CD4-positive, alpha-beta T cell (primary cell): Measurements from ENCODE around the gene ARHGEF11. TPM values are rescaled to one million over a fixed set of nuclear protein-coding genes. Genes with fewer than 3 reads are reported as not detected.

ENCODE experiments used
- ATAC-seq: fragments of 200-7000 bp; cut with Tn5 transposase; one replicate; pipeline ENCODE4 v1.10.0; 2022; ENCODE audit warnings: mild to moderate bottlenecking; ENCODE audit not compliant: poor library complexity
- CTCF ChIA-PET: fragments of 350-600 bp; sonication (Branson Sonifier 250); formaldehyde crosslinking; loops from one replicate; lab custom pipeline; 2021; ENCODE audit warnings: antibody characterized with exemption, inconsistent platforms; lab: Charles Lee
- POLR2A ChIA-PET: fragments of 350-600 bp; sonication (Branson Sonifier 250); formaldehyde crosslinking; loops from one replicate; lab custom pipeline; 2021; ENCODE audit warnings: antibody characterized with exemption, inconsistent platforms; lab: Charles Lee
- DNase-seq, 14 experiments: peaks; one replicate each; pipeline ENCODE4 v3.0.0-alpha.2; 2013 to 2020; ENCODE audit warnings: mixed read lengths in 2 of 14
- H3K27ac ChIP-seq, 2 donors: one replicate each; pipeline versions ENCODE4 v1.5.1 to v1.7.0; 2013; ENCODE audit warnings: low read length in 2 of 2, low read depth in 1 of 2, mild to moderate bottlenecking in 1 of 2
- H3K27me3 ChIP-seq, 2 experiments: 1 replicate in 1 of 2; 2 replicates in 1 of 2; pipeline versions ENCODE4 v1.6.1 to v1.7.0; 2013; ENCODE audit warnings: low read length in 2 of 2, control low read depth in 1 of 2, mild to moderate bottlenecking in 1 of 2, moderate library complexity in 1 of 2; ENCODE audit not compliant: insufficient read depth in 2 of 2, control insufficient read depth in 1 of 2
- H3K36me3 ChIP-seq: one replicate; pipeline ENCODE4 v1.6.1; 2013; ENCODE audit warnings: low read length, control low read depth; ENCODE audit not compliant: insufficient read depth
- H3K4me1 ChIP-seq: one replicate; pipeline ENCODE4 v1.6.1; 2013; ENCODE audit warnings: low read length, control low read depth; ENCODE audit not compliant: insufficient read depth
- H3K4me3 ChIP-seq: one replicate; pipeline ENCODE4 v1.5.1; 2013; ENCODE audit warnings: mild to moderate bottlenecking, low read length, moderate library complexity
- H3K9me3 ChIP-seq, 2 experiments: 1 replicate in 1 of 2; 2 replicates in 1 of 2; pipeline versions ENCODE4 v1.6.1 to v1.7.0; 2013; ENCODE audit warnings: low read length in 2 of 2, mild to moderate bottlenecking in 2 of 2, control low read depth in 1 of 2, moderate library complexity in 1 of 2; ENCODE audit not compliant: control insufficient read depth in 1 of 2, insufficient read depth in 1 of 2
- H3K27ac Mint-ChIP-seq: one replicate; pipeline ENCODE4 v1.8.0; 2020; ENCODE audit warnings: mixed read lengths
- H3K27me3 Mint-ChIP-seq: one replicate; pipeline ENCODE4 v1.8.0; 2021; ENCODE audit warnings: mixed read lengths
- H3K36me3 Mint-ChIP-seq: one replicate; pipeline ENCODE4 v1.8.0; 2021; ENCODE audit warnings: low read depth, mixed read lengths
- H3K4me1 Mint-ChIP-seq: one replicate; pipeline ENCODE4 v1.8.0; 2021; ENCODE audit warnings: low read depth, mixed read lengths
- H3K4me3 Mint-ChIP-seq: one replicate; pipeline ENCODE4 v1.8.0; 2020; ENCODE audit warnings: mild to moderate bottlenecking, mixed read lengths
- H3K9me3 Mint-ChIP-seq: one replicate; pipeline ENCODE4 v1.8.0; 2020; ENCODE audit warnings: mixed read lengths
- CTCF ChIP-seq: fragments of 200-600 bp; IDR thresholded peaks from one replicate; pipeline ENCODE4 v1.8.0; 2022; ENCODE audit warnings: antibody characterized with exemption, mild to moderate bottlenecking
- intact Hi-C, 2 experiments: fragments of 100-400 bp; cut with DNase I in 1 of 2; cut with micrococcal nuclease in 1 of 2; formaldehyde crosslinking; loops; one replicate each; pipeline versions ENCODE4 v1.15.1 to v1.9.0; 2023 to 2025; cut with DNase I, micrococcal nuclease
- polyA plus RNA-seq, 2 donors: library from polyadenylated mRNA; unstranded; fragments of 120-200 nt; gene quantifications; one replicate each; pipeline ENCODE4 v1.2.1, GENCODE V29; 2013
- total RNA-seq, 174 experiments: library from RNA in 2 of 174; stranded (reverse) in 2 of 174; gene quantifications; one replicate each; pipeline ENCODE4 v1.2.3 and lab custom pipeline; 2021 to 2026

ARHGEF11 gene, protein sequence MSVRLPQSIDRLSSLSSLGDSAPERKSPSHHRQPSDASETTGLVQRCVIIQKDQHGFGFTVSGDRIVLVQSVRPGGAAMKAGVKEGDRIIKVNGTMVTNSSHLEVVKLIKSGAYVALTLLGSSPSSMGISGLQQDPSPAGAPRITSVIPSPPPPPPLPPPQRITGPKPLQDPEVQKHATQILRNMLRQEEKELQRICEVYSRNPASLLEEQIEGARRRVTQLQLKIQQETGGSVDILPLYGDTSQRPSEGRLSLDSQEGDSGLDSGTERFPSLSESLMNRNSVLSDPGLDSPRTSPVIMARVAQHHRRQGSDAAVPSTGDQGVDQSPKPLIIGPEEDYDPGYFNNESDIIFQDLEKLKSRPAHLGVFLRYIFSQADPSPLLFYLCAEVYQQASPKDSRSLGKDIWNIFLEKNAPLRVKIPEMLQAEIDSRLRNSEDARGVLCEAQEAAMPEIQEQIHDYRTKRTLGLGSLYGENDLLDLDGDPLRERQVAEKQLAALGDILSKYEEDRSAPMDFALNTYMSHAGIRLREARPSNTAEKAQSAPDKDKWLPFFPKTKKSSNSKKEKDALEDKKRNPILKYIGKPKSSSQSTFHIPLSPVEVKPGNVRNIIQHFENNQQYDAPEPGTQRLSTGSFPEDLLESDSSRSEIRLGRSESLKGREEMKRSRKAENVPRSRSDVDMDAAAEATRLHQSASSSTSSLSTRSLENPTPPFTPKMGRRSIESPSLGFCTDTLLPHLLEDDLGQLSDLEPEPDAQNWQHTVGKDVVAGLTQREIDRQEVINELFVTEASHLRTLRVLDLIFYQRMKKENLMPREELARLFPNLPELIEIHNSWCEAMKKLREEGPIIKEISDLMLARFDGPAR (N-terminal part only)
- total RNA-seq (10 to 100 TPM; 13.7 to 13.9 TPM), total RNA-seq (lab: John Stamatoyannopoulos, UW) (1.2 to 88.2 (median 18.7) reads per million in 172 experiments)
- 18.9 TPM for polyA plus RNA-seq (2013, experiment 1 of 2)
- 20.9 TPM for polyA plus RNA-seq (2013, experiment 2 of 2)

DNA sequence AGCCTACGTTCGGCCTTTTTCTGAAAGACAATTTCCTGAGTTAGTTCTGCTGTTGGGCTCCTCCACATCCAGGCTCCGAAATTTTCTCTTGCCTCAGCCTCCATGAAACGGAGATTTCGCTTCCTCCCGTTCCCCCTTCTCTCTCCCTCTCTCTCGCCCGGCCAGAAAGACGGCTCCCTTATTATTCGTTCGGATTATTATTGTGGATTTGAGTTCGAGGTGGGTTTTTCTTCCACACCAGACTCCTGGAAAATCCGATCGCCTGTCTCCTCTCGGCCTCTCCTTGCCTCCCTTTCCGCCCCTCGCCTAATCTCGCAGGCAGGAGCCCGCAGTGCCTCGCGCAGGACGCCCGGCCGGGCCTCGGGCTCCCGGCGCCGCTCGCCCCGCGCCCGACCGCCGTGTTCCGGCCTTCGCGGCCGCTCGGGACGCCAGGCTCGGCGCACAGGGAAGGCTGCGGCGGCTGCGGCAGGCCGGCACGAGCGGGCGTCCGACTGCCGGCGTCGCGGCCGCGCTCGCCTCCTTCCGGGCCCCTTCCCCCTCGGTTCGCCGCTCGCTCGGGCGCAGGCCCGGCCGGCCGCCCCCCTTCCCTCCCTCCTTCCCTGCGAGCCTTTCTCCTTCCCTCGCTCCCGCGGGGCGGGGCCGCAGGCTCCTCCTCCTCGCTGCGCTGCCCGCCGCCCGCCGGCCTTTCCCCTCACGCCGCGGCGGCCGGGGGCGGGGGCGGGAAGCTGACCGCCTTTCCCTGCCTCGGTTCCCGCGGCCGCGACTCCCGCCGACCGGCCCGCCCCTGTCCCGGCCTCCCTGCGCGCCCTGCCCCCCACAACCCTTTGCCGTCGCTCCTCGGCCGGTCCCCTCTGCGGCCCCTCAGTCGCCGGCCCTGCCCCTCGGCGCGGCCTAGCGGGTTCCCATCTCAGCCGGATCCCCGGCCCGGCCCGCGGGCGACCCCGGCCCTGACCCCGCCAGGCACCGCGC, at the start of gene ARHGEF11:
TSS of gene ARHGEF11 (minus strand) at position 493 of the 969 bp plus-strand sequence. CDS start 1,412 bp downstream, outside the sequence.
- H3K4me1 ChIP-seq = peaks cover 13% of the 10 kb centered on the region
- H3K9me3 ChIP-seq = no peaks in the 10 kb centered on the region
- H3K27me3 ChIP-seq = peaks cover 38 to 81% of the 10 kb centered on the region in 2 experiments
- POLR2A ChIA-PET = no interaction called here
- no peak within 1 kb of the TSS for H3K27ac ChIP-seq
- Mint-ChIP-seq H3K9me3 (no peaks in the 10 kb centered on the region), H3K27me3 (peaks cover 91% of the 10 kb centered on the region), H3K27ac (no peak within 1 kb of the TSS), H3K36me3 (peaks cover 4% of the 10 kb centered on the region), H3K4me3 (peak within 1 kb of the TSS; percentile 96), H3K4me1 (peaks cover 16% of the 10 kb centered on the region)
- DNase-seq = peak in 6 of 14 experiments; percentile 1 to 53 (median 29)
- intact Hi-C loops = no loop called here
- H3K4me3 ChIP-seq = peak within 1 kb of the TSS; percentile 46
- CTCF ChIA-PET = no interaction called here
- TF ChIP-seq CTCF = no peak
- ATAC-seq = peak; percentile 17
- no peaks in the 10 kb centered on the region for H3K36me3 ChIP-seq

DNA sequence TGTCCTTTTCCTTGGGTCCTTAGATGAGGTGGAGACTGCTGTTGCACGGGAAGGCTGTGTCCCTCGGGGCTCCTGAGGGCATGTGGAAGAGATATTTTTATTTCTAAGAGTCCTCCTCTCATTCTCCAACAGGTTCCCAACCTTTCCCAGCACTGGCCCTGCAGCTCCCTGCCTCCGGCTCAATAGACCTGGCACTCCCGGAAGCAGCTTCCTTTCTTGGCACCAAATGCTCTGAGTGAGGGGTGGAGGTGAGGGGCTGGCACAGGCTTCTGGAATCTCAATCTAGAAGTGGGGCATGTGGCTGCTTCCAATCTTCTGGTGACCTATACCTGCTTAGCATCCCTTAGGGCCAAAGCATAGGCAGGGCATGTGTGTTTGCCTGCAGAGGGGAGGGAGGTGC, 49.5 kb upstream of the ARHGEF11 start:
- POLR2A ChIA-PET = no interaction called here
- peaks cover 10% of the 10 kb centered on the region for H3K4me1 ChIP-seq

More for the DNA sequence above, 49.5 kb upstream of the ARHGEF11 start:
- intact Hi-C loops = no loop called here
- no peak for ATAC-seq
- Histone ChIP-seq H3K4me3 (no peak overlapping the region), H3K27ac (no peak overlapping the region), H3K9me3 (no peaks in the 10 kb centered on the region), H3K36me3 (no peaks in the 10 kb centered on the region), H3K27me3 (peaks cover 0 to 2% of the 10 kb centered on the region in 2 experiments)
- Mint-ChIP-seq H3K36me3 (no peaks in the 10 kb centered on the region), H3K9me3 (no peaks in the 10 kb centered on the region), H3K27me3 (peaks cover 3% of the 10 kb centered on the region), H3K4me1 (peaks cover 3% of the 10 kb centered on the region), H3K27ac (no peak overlapping the region), H3K4me3 (no peak overlapping the region)
- CTCF ChIA-PET = interaction anchor here (3.4 kb wide), 1 partner anchor 61 kb away, joined by 9 read pairs; no protein-coding TSS in a partner anchor
- DNase-seq = no peak
- no peak for TF ChIP-seq CTCF
